ENCODE results near the gene ZFYVE27.

Gene ZFYVE27

DNA sequence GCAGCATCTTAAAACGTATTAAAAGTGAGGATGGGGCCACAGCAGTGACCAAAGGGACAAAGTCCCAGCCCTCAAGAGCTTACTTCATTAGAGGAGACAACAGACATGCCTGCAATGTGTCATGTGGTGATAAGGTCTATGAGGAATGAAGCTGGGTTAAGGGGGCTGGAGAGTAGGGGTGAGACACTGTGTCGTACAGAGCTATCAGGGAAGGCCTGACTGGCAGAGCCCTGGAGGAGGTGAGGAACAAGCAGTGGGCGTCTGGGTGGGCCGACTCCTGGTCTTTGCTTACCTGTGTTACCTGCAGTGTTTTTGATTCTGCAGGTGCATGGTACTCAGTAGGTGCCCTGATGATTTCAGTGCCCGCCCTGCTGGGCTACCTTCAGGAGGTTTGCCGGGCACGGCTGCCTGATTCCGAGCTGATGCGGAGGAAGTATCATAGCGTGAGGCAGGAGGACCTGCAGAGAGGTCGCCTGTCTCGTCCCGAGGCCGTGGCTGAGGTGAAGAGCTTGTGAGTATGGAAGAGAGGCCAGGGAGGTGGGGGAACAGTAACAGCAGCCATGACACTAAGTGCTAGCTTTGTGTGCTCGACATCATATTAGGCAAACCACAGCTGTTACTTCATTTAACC lies 7.6 kb downstream of the ZFYVE27 start:
- H3K4me1 ChIP-seq (ENCODE audit: control insufficient read depth in 2 of 2, insufficient read depth in 2 of 2, low read length in 2 of 2) = no peaks in the 10 kb centered on the region
- no peak overlapping the region for H3K9ac ChIP-seq (ENCODE audit: low read depth in 1 of 2, low read length in 2 of 2)
- no peaks in the 10 kb centered on the region for H3K27me3 ChIP-seq (ENCODE audit: control insufficient read depth in 2 of 2, insufficient read depth in 2 of 2, low read length in 2 of 2)
- H3K36me3 ChIP-seq (ENCODE audit: control insufficient read depth in 2 of 2, insufficient read depth in 2 of 2, low read length in 2 of 2) = peaks cover 51 to 71% of the 10 kb centered on the region in 2 donors
- H3K4me3 ChIP-seq (ENCODE audit: low read length in 2 of 2) = no peak overlapping the region
- H3K27ac ChIP-seq (ENCODE audit: low read depth in 2 of 2, low read length in 2 of 2) = no peak overlapping the region
- no peaks in the 10 kb centered on the region for H3K9me3 ChIP-seq (ENCODE audit: control insufficient read depth in 2 of 2, low read length in 2 of 2)

- Histone ChIP-seq H3K4me3 (ENCODE audit: low read length in 2 of 2) (no peak overlapping the region), H3K27ac (ENCODE audit: low read depth in 2 of 2, low read length in 2 of 2) (no peak overlapping the region), H3K27me3 (ENCODE audit: control insufficient read depth in 2 of 2, insufficient read depth in 2 of 2, low read length in 2 of 2) (no peaks in the 10 kb centered on the region), H3K9ac (ENCODE audit: low read depth in 1 of 2, low read length in 2 of 2) (no peak overlapping the region), H3K4me1 (ENCODE audit: control insufficient read depth in 2 of 2, insufficient read depth in 2 of 2, low read length in 2 of 2) (no peaks in the 10 kb centered on the region), H3K36me3 (ENCODE audit: control insufficient read depth in 2 of 2, insufficient read depth in 2 of 2, low read length in 2 of 2) (peaks cover 65 to 79% of the 10 kb centered on the region in 2 donors), H3K9me3 (ENCODE audit: control insufficient read depth in 2 of 2, low read length in 2 of 2) (no peaks in the 10 kb centered on the region)
Measured at GRCh38 chr10:97747573-97747972, 10.6 kb downstream of the ZFYVE27 start.

GRCh38 chr10:97748116-97748515 lies 11.2 kb downstream of the ZFYVE27 start:
- no peaks in the 10 kb centered on the region for H3K4me1 ChIP-seq (ENCODE audit: control insufficient read depth in 2 of 2, insufficient read depth in 2 of 2, low read length in 2 of 2)
- no peaks in the 10 kb centered on the region for H3K27me3 ChIP-seq (ENCODE audit: control insufficient read depth in 2 of 2, insufficient read depth in 2 of 2, low read length in 2 of 2)
- H3K36me3 ChIP-seq (ENCODE audit: control insufficient read depth in 2 of 2, insufficient read depth in 2 of 2, low read length in 2 of 2) = peaks cover 65 to 81% of the 10 kb centered on the region in 2 donors
- no peak overlapping the region for H3K4me3 ChIP-seq (ENCODE audit: low read length in 2 of 2)
- H3K9ac ChIP-seq (ENCODE audit: low read depth in 1 of 2, low read length in 2 of 2) = no peak overlapping the region
- H3K9me3 ChIP-seq (ENCODE audit: control insufficient read depth in 2 of 2, low read length in 2 of 2) = no peaks in the 10 kb centered on the region
- H3K27ac ChIP-seq (ENCODE audit: low read depth in 2 of 2, low read length in 2 of 2) = no peak overlapping the region

- Histone ChIP-seq H3K27me3 (ENCODE audit: control insufficient read depth in 2 of 2, insufficient read depth in 2 of 2, low read length in 2 of 2) (no peaks in the 10 kb centered on the region), H3K9ac (ENCODE audit: low read depth in 1 of 2, low read length in 2 of 2) (no peak overlapping the region), H3K4me1 (ENCODE audit: control insufficient read depth in 2 of 2, insufficient read depth in 2 of 2, low read length in 2 of 2) (no peaks in the 10 kb centered on the region), H3K4me3 (ENCODE audit: low read length in 2 of 2) (no peak overlapping the region), H3K9me3 (ENCODE audit: control insufficient read depth in 2 of 2, low read length in 2 of 2) (no peaks in the 10 kb centered on the region), H3K36me3 (ENCODE audit: control insufficient read depth in 2 of 2, insufficient read depth in 2 of 2, low read length in 2 of 2) (peaks cover 86 to 87% of the 10 kb centered on the region in 2 donors), H3K27ac (ENCODE audit: low read depth in 2 of 2, low read length in 2 of 2) (no peak overlapping the region)
Measured at GRCh38 chr10:97752956-97753355, 16.0 kb downstream of the ZFYVE27 start.

DNA sequence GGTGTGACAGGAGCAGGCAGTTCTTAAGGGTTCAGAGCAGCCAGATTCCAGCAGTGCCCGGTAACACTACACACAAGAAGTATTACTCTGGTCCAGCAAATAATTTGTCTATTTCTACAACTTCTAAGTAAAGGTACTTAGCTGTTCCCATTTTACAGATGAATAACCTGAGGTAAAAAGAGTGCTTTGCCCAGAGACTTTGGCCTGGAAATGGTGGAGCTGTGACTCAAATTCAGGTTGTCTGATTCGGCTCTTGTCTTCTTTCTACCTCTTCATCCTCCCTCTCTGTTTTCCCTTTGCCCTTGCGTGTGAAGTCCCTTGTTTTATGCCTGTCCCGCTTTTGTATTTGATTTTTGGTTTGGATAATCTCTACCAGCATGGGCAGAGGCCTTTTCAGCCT lies 17.8 kb downstream of the ZFYVE27 start:
- no peak overlapping the region for H3K4me3 ChIP-seq (ENCODE audit: low read length in 2 of 2)
- no peak overlapping the region for H3K27ac ChIP-seq (ENCODE audit: low read depth in 2 of 2, low read length in 2 of 2)
- peaks cover 78 to 80% of the 10 kb centered on the region in 2 donors for H3K36me3 ChIP-seq (ENCODE audit: control insufficient read depth in 2 of 2, insufficient read depth in 2 of 2, low read length in 2 of 2)
- H3K27me3 ChIP-seq (ENCODE audit: control insufficient read depth in 2 of 2, insufficient read depth in 2 of 2, low read length in 2 of 2) = no peaks in the 10 kb centered on the region
- no peaks in the 10 kb centered on the region for H3K4me1 ChIP-seq (ENCODE audit: control insufficient read depth in 2 of 2, insufficient read depth in 2 of 2, low read length in 2 of 2)
- H3K9me3 ChIP-seq (ENCODE audit: control insufficient read depth in 2 of 2, low read length in 2 of 2) = no peaks in the 10 kb centered on the region
- H3K9ac ChIP-seq (ENCODE audit: low read depth in 1 of 2, low read length in 2 of 2) = no peak overlapping the region

- peaks cover 77 to 81% of the 10 kb centered on the region in 2 donors for H3K36me3 ChIP-seq (ENCODE audit: control insufficient read depth in 2 of 2, insufficient read depth in 2 of 2, low read length in 2 of 2)
Measured at GRCh38 chr10:97755718-97756117, 18.8 kb downstream of the ZFYVE27 start.

GRCh38 chr10:97757471-97757870 lies 20.5 kb downstream of the ZFYVE27 start:
- no peaks in the 10 kb centered on the region for H3K4me1 ChIP-seq (ENCODE audit: control insufficient read depth in 2 of 2, insufficient read depth in 2 of 2, low read length in 2 of 2)
- no peak overlapping the region for H3K9ac ChIP-seq (ENCODE audit: low read depth in 1 of 2, low read length in 2 of 2)
- H3K9me3 ChIP-seq (ENCODE audit: control insufficient read depth in 2 of 2, low read length in 2 of 2) = no peaks in the 10 kb centered on the region
- no peak overlapping the region for H3K4me3 ChIP-seq (ENCODE audit: low read length in 2 of 2)
- H3K27me3 ChIP-seq (ENCODE audit: control insufficient read depth in 2 of 2, insufficient read depth in 2 of 2, low read length in 2 of 2) = no peaks in the 10 kb centered on the region
- H3K36me3 ChIP-seq (ENCODE audit: control insufficient read depth in 2 of 2, insufficient read depth in 2 of 2, low read length in 2 of 2) = peaks cover 69 to 78% of the 10 kb centered on the region in 2 donors
- no peak overlapping the region for H3K27ac ChIP-seq (ENCODE audit: low read depth in 2 of 2, low read length in 2 of 2)

More at GRCh38 chr10:97755718-97756117, 18.8 kb downstream of the ZFYVE27 start:
- Histone ChIP-seq H3K4me3 (ENCODE audit: low read length in 2 of 2) (no peak overlapping the region), H3K9ac (ENCODE audit: low read depth in 1 of 2, low read length in 2 of 2) (no peak overlapping the region), H3K27me3 (ENCODE audit: control insufficient read depth in 2 of 2, insufficient read depth in 2 of 2, low read length in 2 of 2) (no peaks in the 10 kb centered on the region), H3K9me3 (ENCODE audit: control insufficient read depth in 2 of 2, low read length in 2 of 2) (no peaks in the 10 kb centered on the region), H3K27ac (ENCODE audit: low read depth in 2 of 2, low read length in 2 of 2) (no peak overlapping the region), H3K4me1 (ENCODE audit: control insufficient read depth in 2 of 2, insufficient read depth in 2 of 2, low read length in 2 of 2) (no peaks in the 10 kb centered on the region)

GRCh38 chr10:97759158-97759887 lies 22.4 kb downstream of the ZFYVE27 start:
- no peaks in the 10 kb centered on the region for H3K4me1 ChIP-seq (ENCODE audit: control insufficient read depth in 2 of 2, insufficient read depth in 2 of 2, low read length in 2 of 2)
- H3K9ac ChIP-seq (ENCODE audit: low read depth in 1 of 2, low read length in 2 of 2) = no peak overlapping the region
- peaks cover 54 to 61% of the 10 kb centered on the region in 2 donors for H3K36me3 ChIP-seq (ENCODE audit: control insufficient read depth in 2 of 2, insufficient read depth in 2 of 2, low read length in 2 of 2)
- no peaks in the 10 kb centered on the region for H3K27me3 ChIP-seq (ENCODE audit: control insufficient read depth in 2 of 2, insufficient read depth in 2 of 2, low read length in 2 of 2)
- H3K27ac ChIP-seq (ENCODE audit: low read depth in 2 of 2, low read length in 2 of 2) = no peak overlapping the region
- H3K4me3 ChIP-seq (ENCODE audit: low read length in 2 of 2) = no peak overlapping the region
- H3K9me3 ChIP-seq (ENCODE audit: control insufficient read depth in 2 of 2, low read length in 2 of 2) = no peaks in the 10 kb centered on the region

DNA sequence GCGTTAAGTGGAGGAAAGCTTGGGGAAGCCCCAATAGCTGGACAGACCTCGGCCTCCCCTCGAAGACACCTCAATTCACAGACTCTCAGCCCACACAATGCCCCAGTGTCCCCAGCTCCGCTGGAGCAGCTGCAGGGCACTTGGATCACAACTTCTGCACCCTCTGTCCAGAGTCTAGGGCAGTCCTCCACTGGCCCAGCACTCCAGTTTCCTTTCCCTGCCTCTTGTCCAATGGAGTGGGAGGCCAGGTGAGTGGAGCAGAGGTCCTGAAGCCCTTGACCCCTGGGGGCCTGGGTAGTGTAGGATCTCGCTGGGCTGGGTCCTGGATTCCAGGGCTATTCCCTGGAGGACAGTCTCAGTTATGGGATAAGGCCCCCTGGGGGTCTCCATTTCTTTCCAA lies 23.0 kb downstream of the ZFYVE27 start:
- no peaks in the 10 kb centered on the region for H3K9me3 ChIP-seq (ENCODE audit: control insufficient read depth in 2 of 2, low read length in 2 of 2)
- H3K36me3 ChIP-seq (ENCODE audit: control insufficient read depth in 2 of 2, insufficient read depth in 2 of 2, low read length in 2 of 2) = peaks cover 48 to 55% of the 10 kb centered on the region in 2 donors
- no peak overlapping the region for H3K9ac ChIP-seq (ENCODE audit: low read depth in 1 of 2, low read length in 2 of 2)
- H3K4me1 ChIP-seq (ENCODE audit: control insufficient read depth in 2 of 2, insufficient read depth in 2 of 2, low read length in 2 of 2) = peaks cover 0 to 3% of the 10 kb centered on the region in 2 donors
- H3K27me3 ChIP-seq (ENCODE audit: control insufficient read depth in 2 of 2, insufficient read depth in 2 of 2, low read length in 2 of 2) = no peaks in the 10 kb centered on the region
- no peak overlapping the region for H3K4me3 ChIP-seq (ENCODE audit: low read length in 2 of 2)
- H3K27ac ChIP-seq (ENCODE audit: low read depth in 2 of 2, low read length in 2 of 2) = no peak overlapping the region

GRCh38 chr10:97760461-97761257 lies 23.7 kb downstream of the ZFYVE27 start:
- Histone ChIP-seq H3K4me3 (ENCODE audit: low read length in 2 of 2) (no peak overlapping the region), H3K27me3 (ENCODE audit: control insufficient read depth in 2 of 2, insufficient read depth in 2 of 2, low read length in 2 of 2) (no peaks in the 10 kb centered on the region), H3K9me3 (ENCODE audit: control insufficient read depth in 2 of 2, low read length in 2 of 2) (no peaks in the 10 kb centered on the region), H3K9ac (ENCODE audit: low read depth in 1 of 2, low read length in 2 of 2) (no peak overlapping the region), H3K36me3 (ENCODE audit: control insufficient read depth in 2 of 2, insufficient read depth in 2 of 2, low read length in 2 of 2) (peaks cover 42 to 48% of the 10 kb centered on the region in 2 donors), H3K4me1 (ENCODE audit: control insufficient read depth in 2 of 2, insufficient read depth in 2 of 2, low read length in 2 of 2) (peaks cover 0 to 3% of the 10 kb centered on the region in 2 donors), H3K27ac (ENCODE audit: low read depth in 2 of 2, low read length in 2 of 2) (no peak overlapping the region)

Measured in mucosa of rectum (tissue), 2 donors.